Activated T-helper 1 cell treated with anti-CD3 and anti-CD28 coated beads, Interleukin-12 subunit alpha, Interleukin-12 subunit beta, Interleukin-2, Interleukin-4 antibody, amounts not matched to agents 30 ng/mL and 10 ng/mL and 1 ng/mL, durations not matched to agents 14 hours and 24 hours and 36 hours (primary cell): ENCODE results near the gene MAP3K7CL. TPM values are rescaled to one million over a fixed set of nuclear protein-coding genes. Genes with fewer than 3 reads are reported as not detected.

ENCODE experiments used
- DNase-seq: peaks from one replicate; pipeline ENCODE4 v3.0.0; 2021; ENCODE audit warnings: low spot score
- H3K27ac Mint-ChIP-seq: one replicate; pipeline ENCODE4 v1.8.0; 2021; ENCODE audit warnings: mild to moderate bottlenecking, mixed read lengths
- H3K27me3 Mint-ChIP-seq: one replicate; pipeline ENCODE4 v1.8.0; 2022; ENCODE audit warnings: mild to moderate bottlenecking, moderate library complexity, mixed read lengths; ENCODE audit not compliant: insufficient read depth
- H3K36me3 Mint-ChIP-seq: one replicate; pipeline ENCODE4 v1.8.0; 2021; ENCODE audit warnings: low read depth, mixed read lengths
- H3K4me1 Mint-ChIP-seq: one replicate; pipeline ENCODE4 v1.8.0; 2021; ENCODE audit warnings: low read depth, mixed read lengths
- H3K4me3 Mint-ChIP-seq: one replicate; pipeline ENCODE4 v1.8.0; 2021; ENCODE audit warnings: mild to moderate bottlenecking, moderate library complexity, mixed read lengths
- H3K9me3 Mint-ChIP-seq: one replicate; pipeline ENCODE4 v1.8.0; 2021; ENCODE audit warnings: mixed read lengths
- intact Hi-C: fragments of 100-400 bp; cut with micrococcal nuclease; formaldehyde crosslinking; loops from one replicate; pipeline ENCODE4 v1.15.1; 2024
- total RNA-seq: library from RNA; stranded (reverse); gene quantifications from 2 replicates; pipeline ENCODE4 v1.2.3, GENCODE V29; 2022

Gene MAP3K7CL
- total RNA-seq, 1 donor from 2014 or later, result 3.8 TPM

DNA sequence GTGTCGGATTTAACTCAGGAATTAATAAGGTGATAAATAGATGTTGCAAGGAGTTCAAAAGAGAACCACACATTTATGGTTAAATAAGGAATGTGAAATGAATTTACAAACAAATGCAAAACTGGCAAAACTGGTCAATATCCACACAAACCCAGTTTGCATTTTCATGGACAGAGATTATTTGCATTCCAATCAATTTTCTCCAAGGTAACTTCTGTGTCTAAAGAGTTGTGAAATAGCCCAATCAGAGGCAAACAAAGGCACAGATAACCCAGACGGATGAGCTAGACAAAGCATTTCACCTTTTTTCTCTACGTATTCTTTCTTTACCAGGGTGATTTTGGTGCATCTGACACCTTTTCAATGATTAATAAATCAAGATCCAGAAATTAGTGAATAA is 63.9 kb downstream of the MAP3K7CL start:
- Mint-ChIP-seq H3K4me3 (no peak overlapping the region), H3K27ac (no peak overlapping the region), H3K27me3 (no peaks in the 10 kb centered on the region), H3K4me1 (peaks cover 55% of the 10 kb centered on the region), H3K9me3 (peaks cover 26% of the 10 kb centered on the region), H3K36me3 (peaks cover 19% of the 10 kb centered on the region)
- no peak for DNase-seq
- intact Hi-C loops, result loop anchor here (10.0 kb wide), 1 partner anchor 460 kb away; no protein-coding TSS in a partner anchor

DNA sequence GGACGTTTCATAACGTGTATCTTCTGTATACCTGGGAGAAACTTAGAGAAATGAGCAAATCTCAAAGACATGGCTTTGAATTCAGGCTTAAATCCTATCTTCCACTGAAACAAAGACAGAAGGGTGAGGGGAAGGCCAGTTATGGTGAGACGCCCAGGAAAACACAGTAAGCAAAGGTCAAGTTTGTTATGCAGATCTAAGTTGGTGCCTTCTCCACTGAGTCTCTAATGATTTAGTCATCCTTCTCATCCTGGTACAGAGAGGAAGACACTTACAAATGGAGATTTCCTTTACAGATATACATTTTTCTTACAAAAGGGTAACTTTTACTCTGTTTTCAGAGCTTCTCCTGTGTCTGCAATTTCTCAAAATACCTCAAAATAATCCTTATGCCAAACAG is 64.4 kb downstream of the MAP3K7CL start:
- Mint-ChIP-seq H3K36me3 (peaks cover 20% of the 10 kb centered on the region), H3K27me3 (no peaks in the 10 kb centered on the region), H3K27ac (peak overlapping the region; percentile 25), H3K4me3 (peak overlapping the region; percentile 3), H3K4me1 (peaks cover 55% of the 10 kb centered on the region), H3K9me3 (peaks cover 26% of the 10 kb centered on the region)
- intact Hi-C loops, result loop anchor here (5.0 to 10.0 kb wide), 3 partner anchors 48 to 1522 kb away; partner anchors contain the start of gene KRTAP21-3
- DNase-seq, result no peak

- peaks cover 2% of the 10 kb centered on the region for H3K27me3 Mint-ChIP-seq
- peak; percentile 77 for DNase-seq
- H3K36me3 Mint-ChIP-seq, result peaks cover 24% of the 10 kb centered on the region
- peaks cover 37% of the 10 kb centered on the region for H3K9me3 Mint-ChIP-seq
- intact Hi-C loops, result loop anchor here (1.0 to 10.0 kb wide), 11 partner anchors 14 to 1521 kb away; partner anchors contain the start of gene KRTAP21-3
- H3K4me3 Mint-ChIP-seq, result peak overlapping the region; percentile 80
- peaks cover 44% of the 10 kb centered on the region for H3K4me1 Mint-ChIP-seq
- H3K27ac Mint-ChIP-seq, result peak overlapping the region; percentile 88
Observed at GRCh38 chr21:29195981-29196669, 65.7 kb downstream of the MAP3K7CL start.

- peak overlapping the region; percentile 88 for H3K27ac Mint-ChIP-seq
- DNase-seq, result no peak
- peaks cover 2% of the 10 kb centered on the region for H3K27me3 Mint-ChIP-seq
- peak overlapping the region; percentile 80 for H3K4me3 Mint-ChIP-seq
- H3K9me3 Mint-ChIP-seq, result peaks cover 43% of the 10 kb centered on the region
- intact Hi-C loops, result loop anchor here (1.0 to 10.0 kb wide), 11 partner anchors 14 to 1521 kb away; partner anchors contain the start of gene KRTAP21-3
- peaks cover 24% of the 10 kb centered on the region for H3K36me3 Mint-ChIP-seq
- H3K4me1 Mint-ChIP-seq, result peaks cover 44% of the 10 kb centered on the region
Observed at GRCh38 chr21:29196670-29197191, 66.3 kb downstream of the MAP3K7CL start.

GRCh38 chr21:29201186-29201585 is 70.7 kb downstream of the MAP3K7CL start:
- H3K36me3 Mint-ChIP-seq, result peaks cover 35% of the 10 kb centered on the region
- H3K4me3 Mint-ChIP-seq, result no peak overlapping the region
- peaks cover 21% of the 10 kb centered on the region for H3K4me1 Mint-ChIP-seq
- H3K9me3 Mint-ChIP-seq, result peaks cover 58% of the 10 kb centered on the region
- peaks cover 4% of the 10 kb centered on the region for H3K27me3 Mint-ChIP-seq
- no peak overlapping the region for H3K27ac Mint-ChIP-seq
- no peak for DNase-seq
- intact Hi-C loops, result no loop called here

DNA sequence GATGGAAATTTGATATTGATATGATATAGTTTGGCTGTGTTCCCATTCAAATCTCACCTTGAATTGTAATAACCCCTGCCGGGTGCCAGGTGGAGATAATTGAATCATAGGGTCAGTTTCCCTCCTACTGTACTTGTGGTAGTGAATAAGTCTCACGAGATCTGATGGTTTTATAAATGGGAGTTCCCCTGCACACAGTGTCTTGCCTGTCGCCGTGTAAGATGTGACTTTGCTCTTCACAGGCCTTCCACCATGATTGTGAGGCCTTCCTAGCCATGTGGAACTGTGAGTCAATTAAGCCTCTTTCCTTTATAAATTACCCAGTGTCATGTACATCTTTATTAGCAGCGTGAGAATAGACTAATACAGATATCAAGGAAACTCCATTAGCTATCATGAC is 74.6 kb downstream of the MAP3K7CL start:
- Mint-ChIP-seq H3K4me1 (peaks cover 15% of the 10 kb centered on the region), H3K9me3 (peaks cover 31% of the 10 kb centered on the region), H3K27me3 (peaks cover 4% of the 10 kb centered on the region), H3K27ac (no peak overlapping the region), H3K36me3 (peaks cover 16% of the 10 kb centered on the region), H3K4me3 (no peak overlapping the region)
- intact Hi-C loops, result no loop called here
- no peak for DNase-seq

DNA sequence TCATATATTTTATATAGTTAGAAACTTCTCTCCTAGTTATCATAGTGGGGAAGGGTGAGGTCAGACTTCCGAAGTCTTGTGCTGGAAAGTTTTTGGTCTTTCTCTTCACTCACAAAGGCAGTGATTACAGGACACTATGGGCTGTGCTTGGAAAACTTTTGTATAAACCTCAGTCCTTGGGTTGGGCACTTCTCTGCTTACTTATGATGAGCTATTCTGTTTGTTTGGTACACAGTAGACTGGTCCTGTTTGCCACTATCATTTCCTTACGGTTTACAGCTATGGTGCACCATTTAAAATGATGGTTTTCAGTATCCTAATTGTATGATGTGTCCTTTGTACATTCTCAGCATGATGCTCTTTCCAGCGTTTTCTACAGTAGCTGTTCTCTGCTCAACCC is 75.5 kb downstream of the MAP3K7CL start:
- no peak overlapping the region for H3K27ac Mint-ChIP-seq
- peaks cover 15% of the 10 kb centered on the region for H3K4me1 Mint-ChIP-seq
- H3K27me3 Mint-ChIP-seq, result peaks cover 3% of the 10 kb centered on the region
- H3K9me3 Mint-ChIP-seq, result peaks cover 27% of the 10 kb centered on the region
- intact Hi-C loops, result no loop called here
- H3K4me3 Mint-ChIP-seq, result no peak overlapping the region
- peaks cover 15% of the 10 kb centered on the region for H3K36me3 Mint-ChIP-seq
- DNase-seq, result no peak

DNA sequence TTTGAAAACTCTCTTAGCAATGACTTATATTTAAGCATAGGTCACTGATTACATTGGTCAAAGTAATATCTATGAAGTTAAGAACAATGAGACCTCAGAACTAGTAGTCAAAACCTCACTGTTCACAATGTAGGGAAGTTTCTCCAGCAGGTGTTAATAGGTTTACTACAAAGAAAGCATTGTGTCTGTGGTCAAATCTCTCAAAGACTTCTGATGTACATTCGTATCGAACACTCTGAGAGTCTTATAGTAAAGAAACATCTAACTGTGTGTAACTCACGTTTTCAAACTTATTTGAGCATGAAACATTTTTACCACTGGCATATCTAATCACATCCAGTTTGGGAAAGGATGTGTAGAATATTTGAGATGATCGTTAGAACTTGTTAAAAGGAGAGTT is 76.0 kb downstream of the MAP3K7CL start:
- Mint-ChIP-seq H3K4me1 (peaks cover 15% of the 10 kb centered on the region), H3K36me3 (peaks cover 15% of the 10 kb centered on the region), H3K9me3 (peaks cover 22% of the 10 kb centered on the region), H3K4me3 (no peak overlapping the region), H3K27me3 (peaks cover 3% of the 10 kb centered on the region), H3K27ac (no peak overlapping the region)
- intact Hi-C loops, result no loop called here
- DNase-seq, result no peak

- peaks cover 15% of the 10 kb centered on the region for H3K4me1 Mint-ChIP-seq
- intact Hi-C loops, result no loop called here
- H3K4me3 Mint-ChIP-seq, result no peak overlapping the region
- H3K36me3 Mint-ChIP-seq, result peaks cover 12% of the 10 kb centered on the region
- DNase-seq, result no peak
- peaks cover 14% of the 10 kb centered on the region for H3K9me3 Mint-ChIP-seq
- peaks cover 3% of the 10 kb centered on the region for H3K27me3 Mint-ChIP-seq
- no peak overlapping the region for H3K27ac Mint-ChIP-seq
Observed at GRCh38 chr21:29207201-29207600, 76.8 kb downstream of the MAP3K7CL start.

GRCh38 chr21:29208044-29208681 is 77.7 kb downstream of the MAP3K7CL start:
- no peak for DNase-seq
- H3K27me3 Mint-ChIP-seq, result peaks cover 3% of the 10 kb centered on the region
- H3K9me3 Mint-ChIP-seq, result peaks cover 7% of the 10 kb centered on the region
- H3K4me1 Mint-ChIP-seq, result peaks cover 15% of the 10 kb centered on the region
- no peak overlapping the region for H3K4me3 Mint-ChIP-seq
- peaks cover 6% of the 10 kb centered on the region for H3K36me3 Mint-ChIP-seq
- intact Hi-C loops, result no loop called here
- no peak overlapping the region for H3K27ac Mint-ChIP-seq

GRCh38 chr21:29208682-29209059 is 78.2 kb downstream of the MAP3K7CL start:
- Mint-ChIP-seq H3K27me3 (peaks cover 3% of the 10 kb centered on the region), H3K4me3 (no peak overlapping the region), H3K4me1 (peaks cover 15% of the 10 kb centered on the region), H3K27ac (no peak overlapping the region), H3K36me3 (peaks cover 2% of the 10 kb centered on the region), H3K9me3 (peaks cover 4% of the 10 kb centered on the region)
- no peak for DNase-seq
- intact Hi-C loops, result no loop called here

GRCh38 chr21:29209696-29210095 is 79.3 kb downstream of the MAP3K7CL start:
- peaks cover 2% of the 10 kb centered on the region for H3K36me3 Mint-ChIP-seq
- no peak for DNase-seq
- H3K4me1 Mint-ChIP-seq, result peaks cover 15% of the 10 kb centered on the region
- H3K4me3 Mint-ChIP-seq, result no peak overlapping the region
- no peak overlapping the region for H3K27ac Mint-ChIP-seq
- intact Hi-C loops, result loop anchor here (2.0 kb wide), 1 partner anchor 13 kb away; no protein-coding TSS in a partner anchor
- H3K27me3 Mint-ChIP-seq, result no peaks in the 10 kb centered on the region
- peaks cover 4% of the 10 kb centered on the region for H3K9me3 Mint-ChIP-seq

DNA sequence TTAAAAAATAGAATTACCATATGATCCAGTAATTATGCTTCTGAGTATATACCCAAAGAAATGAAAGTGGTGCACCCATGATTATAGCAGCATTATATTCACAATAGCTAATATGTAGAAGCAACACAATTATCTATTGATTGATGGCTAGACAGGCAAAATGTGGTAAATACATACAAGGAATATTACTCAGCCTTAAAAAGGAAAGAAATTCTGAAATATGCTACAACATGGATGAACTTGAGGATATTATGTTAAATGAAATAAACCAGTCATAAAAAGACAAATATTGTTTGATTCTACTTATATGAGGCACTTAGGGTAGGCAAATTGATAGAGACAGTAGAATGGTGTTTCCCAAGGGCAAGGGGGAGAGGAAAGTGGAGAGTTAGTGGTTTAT is 80.8 kb downstream of the MAP3K7CL start:
- Mint-ChIP-seq H3K27me3 (no peaks in the 10 kb centered on the region), H3K9me3 (peaks cover 4% of the 10 kb centered on the region), H3K4me1 (peaks cover 11% of the 10 kb centered on the region), H3K4me3 (no peak overlapping the region), H3K36me3 (peaks cover 2% of the 10 kb centered on the region), H3K27ac (no peak overlapping the region)
- intact Hi-C loops, result loop anchor here (2.0 kb wide), 1 partner anchor 14 kb away; no protein-coding TSS in a partner anchor
- DNase-seq, result no peak
